ENCODE measurements around the gene DDX52. TPM values are rescaled to one million over a fixed set of nuclear protein-coding genes. Genes with fewer than 3 reads are reported as not detected.

Gene DDX52
- total and polyA plus RNA-seq, 7 donors = 9.2 to 20.1 (median 15.3) TPM

- DNase-seq (no peak), ATAC-seq (no peak)
- H3K4me1 ChIP-seq = peaks cover 22% of the 10 kb centered on the region
- no peaks in the 10 kb centered on the region for H3K9me3 ChIP-seq
- H3K27ac ChIP-seq = peak overlapping the region; percentile 96
- no peaks in the 10 kb centered on the region for H3K27me3 ChIP-seq (ENCODE audit: insufficient read depth in 3 of 3, low read length in 2 of 3)
- peaks cover 0 to 8% of the 10 kb centered on the region in 2 donors for H3K36me3 ChIP-seq (ENCODE audit: insufficient read depth in 1 of 2, low read depth in 1 of 2)
- peak overlapping the region; percentile 97 for H3K4me3 ChIP-seq
- intact Hi-C loops (cut with DNase I) = no loop called here
- TF ChIP-seq CTCF (IDR thresholded peaks at IDR 0.05) = no peak
- 71 to 80% (median 78%) methylated on average over 23 to 26 of the region's 26 CpGs for WGBS, 3 donors
These were observed 35.5 kb downstream of the DDX52 start for GRCh38 chr17:37607637-37608331.

GRCh38 chr17:37605813-37606505 lies 37.3 kb downstream of the DDX52 start:
- no peak for DNase-seq
- peaks cover 22% of the 10 kb centered on the region for H3K4me1 ChIP-seq

GRCh38 chr17:37605081-37605480 lies 38.2 kb downstream of the DDX52 start:
- peaks cover 22% of the 10 kb centered on the region for H3K4me1 ChIP-seq
- intact Hi-C loops (cut with DNase I) = no loop called here
- WGBS, 3 donors = 79 to 83% (median 82%) methylated on average over 4 of the region's 4 CpGs
- H3K27ac ChIP-seq = no peak overlapping the region
- peaks cover 0 to 5% of the 10 kb centered on the region in 2 donors for H3K36me3 ChIP-seq (ENCODE audit: insufficient read depth in 1 of 2, low read depth in 1 of 2)
- ATAC-seq (no peak), DNase-seq (no peak)
- no peaks in the 10 kb centered on the region for H3K27me3 ChIP-seq (ENCODE audit: insufficient read depth in 3 of 3, low read length in 2 of 3)
- H3K9me3 ChIP-seq = no peaks in the 10 kb centered on the region
- no peak overlapping the region for H3K4me3 ChIP-seq
- no peak for TF ChIP-seq CTCF (IDR thresholded peaks at IDR 0.05)

More at GRCh38 chr17:37605813-37606505, 37.3 kb downstream of the DDX52 start:
- intact Hi-C loops (cut with DNase I) = no loop called here
- no peak for TF ChIP-seq CTCF (IDR thresholded peaks at IDR 0.05)
- Histone ChIP-seq H3K4me3 (no peak overlapping the region), H3K27me3 (ENCODE audit: insufficient read depth in 3 of 3, low read length in 2 of 3) (no peaks in the 10 kb centered on the region), H3K27ac (no peak overlapping the region), H3K36me3 (ENCODE audit: insufficient read depth in 1 of 2, low read depth in 1 of 2) (no peaks in the 10 kb centered on the region), H3K9me3 (no peaks in the 10 kb centered on the region)
- WGBS, 3 donors = 80 to 84% (median 80%) methylated on average over 7 of the region's 7 CpGs
- ATAC-seq = no peak

GRCh38 chr17:37604556-37604955 lies 38.7 kb downstream of the DDX52 start:
- intact Hi-C loops (cut with DNase I) = no loop called here
- Histone ChIP-seq H3K4me1 (peaks cover 22% of the 10 kb centered on the region), H3K36me3 (ENCODE audit: insufficient read depth in 1 of 2, low read depth in 1 of 2) (peaks cover 0 to 10% of the 10 kb centered on the region in 2 donors), H3K9me3 (no peaks in the 10 kb centered on the region), H3K27me3 (ENCODE audit: insufficient read depth in 3 of 3, low read length in 2 of 3) (no peaks in the 10 kb centered on the region), H3K4me3 (no peak overlapping the region), H3K27ac (no peak overlapping the region)
- 76 to 84% (median 83%) methylated on average over 6 of the region's 6 CpGs for WGBS, 3 donors
- DNase-seq (no peak), ATAC-seq (no peak)
- no peak for TF ChIP-seq CTCF (IDR thresholded peaks at IDR 0.05)

All from psoas muscle (tissue), 8 donors.